GM21367 (cell line): Measurements from ENCODE around the gene ERC2.

Experiments used
- ATAC-seq: cut with Tn5 transposase; IDR thresholded peaks from one replicate; pipeline ENCODE4 v1.9.1; 2021; ENCODE audit not compliant: unreplicated experiment

Gene ERC2

DNA sequence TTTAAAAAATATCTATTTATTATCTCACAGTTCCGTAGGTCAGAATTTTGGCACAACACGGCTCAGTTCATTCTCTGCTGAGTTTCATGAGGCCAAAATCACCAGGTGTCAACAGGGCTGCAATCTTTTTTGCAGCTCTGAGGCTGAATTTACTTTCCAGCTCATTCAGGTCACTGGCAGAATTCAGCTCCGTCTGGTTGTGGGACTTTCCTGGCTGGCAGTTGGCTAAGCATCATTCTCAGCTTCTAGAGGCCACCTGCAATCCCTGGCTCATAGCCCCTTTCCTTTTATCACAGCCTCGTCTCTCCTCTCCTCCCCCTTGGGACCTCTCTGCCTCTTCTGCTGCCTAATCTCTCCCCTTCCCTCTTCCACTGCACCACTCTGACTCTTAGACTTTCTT is 807.1 kb downstream of the ERC2 start:
- ATAC-seq, result no peak

GRCh38 chr3:55660642-55661041 is 807.6 kb downstream of the ERC2 start:
- ATAC-seq, result no peak

DNA sequence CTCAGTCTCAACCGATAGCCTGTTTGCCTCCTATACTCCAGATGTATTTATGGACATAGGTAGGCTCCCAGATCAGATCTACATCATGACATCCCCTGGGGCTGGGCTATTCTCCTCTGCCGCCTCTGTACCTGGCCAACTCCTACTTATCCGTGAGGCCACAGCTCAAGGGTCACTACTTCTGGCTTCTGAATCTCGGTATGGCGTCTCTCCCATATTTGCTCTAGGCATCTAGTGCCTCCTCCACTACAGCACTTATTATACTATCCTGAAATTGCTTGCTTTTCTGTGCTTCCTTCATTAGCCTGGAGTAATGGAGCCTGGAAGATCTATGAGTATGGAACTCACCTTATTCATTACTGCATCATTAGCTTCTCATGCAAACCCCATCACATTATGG is 808.6 kb downstream of the ERC2 start:
- no peak for ATAC-seq

GRCh38 chr3:55658690-55659562 is 809.3 kb downstream of the ERC2 start:
- ATAC-seq, result no peak

GRCh38 chr3:55658270-55658669 is 810.0 kb downstream of the ERC2 start:
- ATAC-seq, result no peak

- ATAC-seq, result no peak
Measured at GRCh38 chr3:55655544-55655943, 812.7 kb downstream of the ERC2 start.

GRCh38 chr3:55654123-55654760 is 814.0 kb downstream of the ERC2 start:
- peak; percentile 90 for ATAC-seq

DNA sequence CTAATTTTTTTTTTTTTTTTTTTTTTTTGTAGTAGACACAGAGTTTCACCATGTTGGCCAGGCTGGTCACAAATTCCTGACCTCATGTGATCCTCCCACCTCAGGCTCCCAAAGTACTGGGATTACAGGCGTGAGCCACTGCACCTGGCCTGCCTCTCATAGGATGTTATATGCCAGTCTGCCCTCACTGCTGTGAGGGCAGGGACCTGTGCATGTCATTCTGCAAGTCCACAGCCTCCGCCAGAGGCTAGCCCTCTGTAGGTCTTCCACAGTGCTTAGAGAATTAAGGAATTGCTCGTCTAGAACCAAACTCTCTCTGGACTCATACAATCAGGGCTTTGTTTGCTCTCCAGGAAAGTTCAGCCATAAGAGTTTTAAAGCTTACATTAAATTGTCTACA is 817.3 kb downstream of the ERC2 start:
- no peak for ATAC-seq

GRCh38 chr3:55650011-55650410 is 818.3 kb downstream of the ERC2 start:
- no peak for ATAC-seq

DNA sequence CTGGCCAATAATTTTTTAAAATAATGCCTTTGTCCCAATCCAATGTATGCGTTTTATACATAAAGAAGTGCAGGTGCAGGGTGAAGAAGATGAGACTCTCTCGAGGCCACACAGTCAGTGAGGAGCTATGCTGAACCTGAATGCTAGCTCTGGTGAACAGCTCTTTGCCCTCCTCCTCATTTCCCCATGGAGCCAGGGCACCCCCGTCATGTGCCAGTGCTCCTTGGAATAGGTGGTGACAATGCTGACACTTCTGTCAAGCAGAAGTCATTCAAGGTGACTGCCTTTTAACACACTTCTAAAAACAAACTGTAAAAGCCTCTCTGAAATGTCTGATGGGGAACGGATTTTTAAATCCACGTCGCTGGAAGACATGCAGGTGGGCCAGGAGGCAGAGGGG is 818.7 kb downstream of the ERC2 start:
- ATAC-seq, result no peak

DNA sequence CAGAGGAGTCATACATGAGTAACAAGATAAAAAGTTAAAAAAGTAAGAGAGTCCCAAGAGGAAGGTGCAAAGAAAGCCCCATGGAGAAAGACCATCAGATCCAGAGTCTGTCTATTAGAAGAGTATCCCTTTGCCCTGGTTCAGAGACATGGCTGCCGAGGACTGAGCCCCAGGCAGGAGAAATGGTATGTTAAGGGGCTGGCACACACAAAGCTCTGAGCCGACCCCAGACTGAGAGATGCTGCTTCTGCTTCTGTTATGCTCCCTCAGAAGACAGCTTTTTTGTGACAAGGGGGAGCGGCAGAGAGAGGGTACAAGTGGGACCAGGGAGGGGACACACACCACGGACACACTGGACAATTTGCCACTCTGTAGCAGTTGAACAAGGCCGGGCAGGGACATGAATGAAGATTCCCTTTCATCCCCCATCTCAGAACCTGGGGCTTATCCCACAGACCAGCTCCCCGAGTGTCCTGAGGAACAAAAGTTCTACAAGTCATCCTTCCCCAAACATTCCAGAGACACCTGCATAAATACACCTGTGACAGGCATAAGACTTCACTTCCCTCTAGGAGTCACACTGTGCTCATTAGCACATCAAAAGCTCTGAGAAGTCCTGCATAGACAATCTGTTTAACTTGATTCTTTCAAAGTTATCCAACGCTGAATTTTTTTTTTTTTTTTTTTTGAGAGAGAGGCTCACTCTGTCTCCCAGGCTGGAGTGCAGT is 819.5 kb downstream of the ERC2 start:
- no peak for ATAC-seq

GRCh38 chr3:55647670-55648069 is 820.6 kb downstream of the ERC2 start:
- ATAC-seq, result no peak

- no peak for ATAC-seq
Measured at GRCh38 chr3:55647063-55647462, 821.2 kb downstream of the ERC2 start.

DNA sequence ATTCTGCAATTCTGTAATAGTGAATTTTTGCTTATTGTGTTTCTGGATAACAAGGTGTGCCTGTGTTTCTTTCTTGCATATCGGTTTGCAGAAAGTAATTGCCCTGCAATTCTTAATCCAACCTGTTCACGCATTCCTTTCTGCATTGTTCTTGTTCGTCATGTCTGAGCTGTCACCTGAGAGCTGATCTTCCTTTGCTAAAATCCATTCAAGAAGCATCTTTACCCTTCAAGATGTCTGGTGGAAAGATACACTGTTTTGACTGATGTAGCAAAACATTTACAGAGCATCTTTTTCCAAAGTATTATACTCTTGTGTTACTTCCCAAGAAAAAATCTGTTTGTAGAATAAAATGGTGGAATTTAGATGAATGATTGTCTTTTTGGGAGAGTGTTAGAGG is 822.1 kb downstream of the ERC2 start:
- no peak for ATAC-seq

GRCh38 chr3:55645422-55645821 is 822.8 kb downstream of the ERC2 start:
- ATAC-seq, result no peak

DNA sequence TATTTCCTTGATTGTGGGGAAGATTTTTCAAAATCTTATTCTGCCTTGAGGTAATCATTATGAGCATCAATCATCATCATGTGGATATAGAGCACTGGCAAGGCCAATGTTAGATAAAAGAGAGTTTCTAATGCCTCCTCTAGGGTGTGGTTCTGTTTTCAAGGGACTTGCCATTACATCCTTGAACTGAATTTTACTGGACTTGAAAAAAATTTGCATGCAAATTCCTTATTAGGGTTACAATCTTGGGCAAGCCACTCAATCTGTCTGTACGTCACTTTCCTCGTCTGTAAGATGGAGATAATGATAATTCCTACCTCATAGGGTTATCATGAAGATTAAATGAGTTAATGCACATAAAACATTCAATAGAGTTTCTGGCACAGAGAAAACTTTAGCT is 825.0 kb downstream of the ERC2 start:
- no peak for ATAC-seq

DNA sequence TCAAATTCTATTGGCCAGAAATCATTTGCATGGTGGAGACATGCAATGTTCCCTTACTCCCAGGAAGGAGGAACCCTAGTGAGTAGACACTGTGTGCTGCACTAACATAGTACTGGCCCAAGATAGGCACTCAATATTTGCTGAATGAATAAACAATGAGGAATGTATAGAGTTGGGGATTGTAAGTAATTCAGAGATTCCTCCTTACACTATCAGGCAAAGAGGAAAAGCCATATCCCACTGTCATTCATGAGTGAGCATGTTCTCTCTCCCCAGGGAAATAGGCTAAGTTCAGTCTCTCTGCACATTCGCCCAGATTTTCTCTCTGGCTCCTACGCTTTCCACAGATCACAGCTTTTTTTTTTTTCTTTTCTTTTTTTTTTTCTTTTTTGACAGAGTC is 826.3 kb downstream of the ERC2 start:
- no peak for ATAC-seq

GRCh38 chr3:55639896-55640765 is 828.1 kb downstream of the ERC2 start:
- no peak for ATAC-seq

DNA sequence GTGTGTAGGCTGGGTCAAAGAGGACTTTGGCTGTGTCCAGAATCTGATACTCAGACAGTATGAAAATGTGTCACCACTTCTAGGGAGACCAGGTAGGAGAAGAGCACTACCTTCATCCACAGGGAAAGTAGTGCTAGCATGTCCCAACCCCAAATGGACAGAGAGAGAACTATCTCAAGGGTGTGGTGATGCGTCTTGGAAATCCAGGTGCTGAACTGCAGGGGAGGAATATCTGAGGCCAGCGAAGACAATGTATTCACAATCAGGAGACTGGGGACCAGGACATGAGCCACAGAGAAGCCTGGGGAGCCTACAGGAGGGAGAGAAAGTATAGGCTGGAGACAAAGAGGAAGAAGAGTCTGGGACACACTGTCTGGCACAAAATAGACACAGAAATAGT is 829.1 kb downstream of the ERC2 start:
- no peak for ATAC-seq

DNA sequence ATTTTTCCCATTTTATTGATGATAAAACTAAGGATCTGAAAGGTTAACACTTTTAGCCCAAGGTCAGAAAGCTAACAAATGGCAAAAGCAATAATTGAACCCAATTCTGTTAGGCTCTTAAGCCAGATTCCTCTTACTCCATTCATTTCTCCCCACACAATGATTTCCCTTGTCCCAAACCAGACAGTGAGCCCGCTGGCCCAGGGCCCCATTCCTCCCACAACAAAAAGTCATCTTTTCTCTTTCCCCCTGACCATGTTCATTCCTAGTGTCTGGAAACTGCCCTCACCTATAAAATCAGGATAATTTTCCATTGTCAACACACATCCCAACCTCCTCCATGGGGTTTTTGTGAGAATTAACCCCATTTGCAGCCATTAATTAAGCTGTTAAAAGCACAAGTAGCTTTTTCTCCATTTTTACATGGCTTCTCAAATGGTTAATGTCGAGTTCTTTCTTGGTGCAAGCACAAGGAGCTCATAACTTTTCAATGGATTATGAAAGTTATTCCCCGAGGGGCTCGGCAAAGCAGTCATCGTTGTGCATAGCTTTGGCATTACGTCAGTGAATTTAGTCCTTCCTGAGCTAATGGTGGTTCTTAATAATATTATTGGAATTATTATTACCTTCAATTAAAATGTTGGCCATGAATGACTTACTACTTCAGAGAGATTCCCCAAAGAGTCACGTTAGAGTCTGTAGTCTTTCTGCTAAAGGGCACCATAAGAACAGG is 830.2 kb downstream of the ERC2 start:
- ATAC-seq, result no peak
